PFSK-1 (cell line): ENCODE data around the gene JAGN1.

ENCODE experiments used
- POLR2AphosphoS5 ChIP-seq: IDR thresholded peaks from 2 replicates; pipeline ENCODE4 v1.6.1; 2012; ENCODE audit warnings: low read depth, mild to moderate bottlenecking, control low read depth, low read length, moderate library complexity
- SIN3A ChIP-seq: IDR thresholded peaks from 2 replicates; pipeline ENCODE4 v1.6.1; 2012; ENCODE audit warnings: mild to moderate bottlenecking, low read length, moderate library complexity, borderline replicate concordance; ENCODE audit not compliant: insufficient read depth

DNA sequence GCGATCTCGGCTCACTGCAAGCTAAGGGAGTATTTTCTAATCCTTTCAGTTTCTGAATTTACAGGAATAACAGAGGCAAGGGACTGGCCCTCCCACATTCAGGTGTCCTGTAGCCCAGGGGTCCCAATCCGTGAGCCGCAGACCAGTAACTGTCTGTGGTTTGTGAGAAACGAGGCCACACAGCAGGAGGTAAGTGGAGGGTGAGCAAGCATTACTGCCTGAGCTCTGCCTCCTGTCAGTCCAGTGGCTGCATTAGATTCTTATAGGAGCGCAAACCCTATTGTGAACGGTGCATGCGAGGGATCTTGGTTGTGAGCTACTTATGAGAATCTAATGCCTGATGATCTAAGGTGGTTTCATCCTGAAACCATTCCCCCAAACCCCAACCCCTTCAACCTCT lies 21.5 kb downstream of the JAGN1 start:
- TF ChIP-seq POLR2AphosphoS5 (no peak), SIN3A (no peak)
